ENCODE results near the gene TAC4.

The TAC4 gene

GRCh38 chr17:49842371-49842770 is 5.5 kb downstream of the TAC4 start:
- DNase-seq (ENCODE audit: low spot score), result no peak
- TF ChIP-seq CTCF (IDR thresholded peaks at IDR 0.05; ENCODE audit: extremely low read depth, missing control alignments), result no peak

- DNase-seq (ENCODE audit: low spot score), result no peak
- no peak for TF ChIP-seq CTCF (IDR thresholded peaks at IDR 0.05; ENCODE audit: extremely low read depth, missing control alignments)
Observed at GRCh38 chr17:49841548-49841947, 6.3 kb downstream of the TAC4 start.

GRCh38 chr17:49839455-49839854 is 8.4 kb downstream of the TAC4 start:
- TF ChIP-seq CTCF (IDR thresholded peaks at IDR 0.05; ENCODE audit: extremely low read depth, missing control alignments), result no peak
- DNase-seq (ENCODE audit: low spot score), result no peak

GRCh38 chr17:49836111-49837030 is 11.5 kb downstream of the TAC4 start:
- DNase-seq (ENCODE audit: low spot score), result no peak

GRCh38 chr17:49835472-49835871 is 12.4 kb downstream of the TAC4 start:
- TF ChIP-seq CTCF (IDR thresholded peaks at IDR 0.05; ENCODE audit: extremely low read depth, missing control alignments), result no peak
- DNase-seq (ENCODE audit: low spot score), result no peak

More at GRCh38 chr17:49836111-49837030, 11.5 kb downstream of the TAC4 start:
- TF ChIP-seq CTCF (IDR thresholded peaks at IDR 0.05; ENCODE audit: extremely low read depth, missing control alignments), result no peak

GRCh38 chr17:49834118-49834743 is 13.6 kb downstream of the TAC4 start:
- DNase-seq (ENCODE audit: low spot score), result no peak

More at GRCh38 chr17:49834118-49834743, 13.6 kb downstream of the TAC4 start:
- TF ChIP-seq CTCF (IDR thresholded peaks at IDR 0.05; ENCODE audit: extremely low read depth, missing control alignments), result no peak

All from GM20000 (cell line).